Thyroid gland (tissue), 4 donors: ENCODE results near the gene MIB1. TPM values are rescaled to one million over a fixed set of nuclear protein-coding genes. Genes with fewer than 3 reads are reported as not detected.

Experiments
- DNase-seq, 2 donors: peaks; one replicate each; pipeline ENCODE4 v3.0.0-alpha.2; 2019
- H3K27ac ChIP-seq, 3 donors: fragments of 200-600 bp; sonication (generic); 1 replicate in 2 of 3; 2 replicates in 1 of 3; pipeline ENCODE4 v1.5.1; 2016 to 2019; ENCODE audit warnings: mild to moderate bottlenecking in 1 of 3, moderate library complexity in 1 of 3
- H3K27me3 ChIP-seq: fragments of 200-600 bp; sonication (generic); one replicate; pipeline ENCODE4 v1.5.1; 2019
- H3K36me3 ChIP-seq, 2 donors: fragments of 200-600 bp; sonication (generic); one replicate each; pipeline ENCODE4 v1.5.1; 2016 to 2019
- H3K4me1 ChIP-seq, 2 donors: fragments of 200-600 bp; sonication (generic); one replicate each; pipeline ENCODE4 v1.5.1; 2017 to 2019
- H3K4me3 ChIP-seq, 3 donors: fragments of 200-600 bp; sonication (generic); replicated peaks in 1 of 3; 1 replicate in 2 of 3; 2 replicates in 1 of 3; pipeline ENCODE4 v1.5.1; 2016; ENCODE audit warnings: mild to moderate bottlenecking in 1 of 3
- H3K9me3 ChIP-seq: fragments of 200-600 bp; sonication (generic); one replicate; pipeline ENCODE4 v1.5.1; 2017
- POLR2A ChIP-seq, 2 donors: fragments of 450-650 bp; IDR thresholded peaks; one replicate each; pipeline ENCODE4 v1.6.1; 2017; ENCODE audit warnings: antibody characterized with exemption in 2 of 2, mild to moderate bottlenecking in 2 of 2, moderate library complexity in 1 of 2
- WGBS, 2 donors: methylation state at CpG; one replicate each; pipeline ENCODE4 v1.1.5; 2017; 5-methylcytosine and 5-hydroxymethylcytosine counted together
- intact Hi-C: fragments of 100-400 bp; cut with DNase I; formaldehyde crosslinking; loops from one replicate; pipeline ENCODE4 v1.15.1; 2023
- total RNA-seq, 4 donors: library from RNA; depleted of rRNA; stranded (reverse); fragments of >200 nt; gene quantifications; one replicate each; pipeline ENCODE4 v1.2.3, GENCODE V29; 2016
- TF ChIP-seq, protein P1 (sequence below), 6 experiments: fragments of 200-600 bp in 3 of 6; fragments of 450-650 bp in 3 of 6; sonication (generic) in 3 of 6; IDR thresholded peaks; one replicate each; pipeline ENCODE4 v1.5.1; 2016 to 2019; ENCODE audit warnings: antibody characterized with exemption in 6 of 6, mild to moderate bottlenecking in 2 of 6, inconsistent platforms in 1 of 6, moderate library complexity in 1 of 6

MIB1 gene
- total RNA-seq, 4 donors from 2014 or later, result 35.8 to 55.6 (median 45.0) TPM

DNA sequence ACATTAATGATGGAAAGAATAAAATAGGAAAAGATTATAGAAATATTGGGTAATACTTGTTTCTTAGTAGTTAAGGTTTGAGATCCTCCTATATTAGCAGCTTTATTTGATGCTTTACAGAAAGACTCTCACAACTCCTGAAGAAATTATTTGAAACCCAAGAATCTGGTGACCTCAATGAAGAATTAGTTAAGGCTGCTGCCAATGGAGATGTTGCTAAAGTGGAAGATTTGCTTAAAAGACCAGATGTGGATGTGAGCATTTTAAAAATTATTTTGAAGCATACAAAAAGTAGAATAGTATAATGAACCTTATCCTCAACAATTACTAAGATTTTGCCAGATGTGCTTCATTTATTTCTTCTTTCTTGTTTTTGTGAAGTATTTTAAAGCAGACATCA lies 59.1 kb downstream of the MIB1 start:
- H3K4me3 ChIP-seq, result no peak overlapping the region
- no peak for DNase-seq
- TF ChIP-seq, protein P1, sequence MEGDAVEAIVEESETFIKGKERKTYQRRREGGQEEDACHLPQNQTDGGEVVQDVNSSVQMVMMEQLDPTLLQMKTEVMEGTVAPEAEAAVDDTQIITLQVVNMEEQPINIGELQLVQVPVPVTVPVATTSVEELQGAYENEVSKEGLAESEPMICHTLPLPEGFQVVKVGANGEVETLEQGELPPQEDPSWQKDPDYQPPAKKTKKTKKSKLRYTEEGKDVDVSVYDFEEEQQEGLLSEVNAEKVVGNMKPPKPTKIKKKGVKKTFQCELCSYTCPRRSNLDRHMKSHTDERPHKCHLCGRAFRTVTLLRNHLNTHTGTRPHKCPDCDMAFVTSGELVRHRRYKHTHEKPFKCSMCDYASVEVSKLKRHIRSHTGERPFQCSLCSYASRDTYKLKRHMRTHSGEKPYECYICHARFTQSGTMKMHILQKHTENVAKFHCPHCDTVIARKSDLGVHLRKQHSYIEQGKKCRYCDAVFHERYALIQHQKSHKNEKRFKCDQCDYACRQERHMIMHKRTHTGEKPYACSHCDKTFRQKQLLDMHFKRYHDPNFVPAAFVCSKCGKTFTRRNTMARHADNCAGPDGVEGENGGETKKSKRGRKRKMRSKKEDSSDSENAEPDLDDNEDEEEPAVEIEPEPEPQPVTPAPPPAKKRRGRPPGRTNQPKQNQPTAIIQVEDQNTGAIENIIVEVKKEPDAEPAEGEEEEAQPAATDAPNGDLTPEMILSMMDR (IDR thresholded peaks at IDR 0.05), result no peak
- TF ChIP-seq POLR2A (IDR thresholded peaks at IDR 0.05), result no peak
- no peak overlapping the region for H3K27ac ChIP-seq
- H3K36me3 ChIP-seq, result no peaks in the 10 kb centered on the region
- no peaks in the 10 kb centered on the region for H3K9me3 ChIP-seq
- intact Hi-C loops, result no loop called here
- peaks cover 0 to 3% of the 10 kb centered on the region in 2 donors for H3K4me1 ChIP-seq
- no peaks in the 10 kb centered on the region for H3K27me3 ChIP-seq

DNA sequence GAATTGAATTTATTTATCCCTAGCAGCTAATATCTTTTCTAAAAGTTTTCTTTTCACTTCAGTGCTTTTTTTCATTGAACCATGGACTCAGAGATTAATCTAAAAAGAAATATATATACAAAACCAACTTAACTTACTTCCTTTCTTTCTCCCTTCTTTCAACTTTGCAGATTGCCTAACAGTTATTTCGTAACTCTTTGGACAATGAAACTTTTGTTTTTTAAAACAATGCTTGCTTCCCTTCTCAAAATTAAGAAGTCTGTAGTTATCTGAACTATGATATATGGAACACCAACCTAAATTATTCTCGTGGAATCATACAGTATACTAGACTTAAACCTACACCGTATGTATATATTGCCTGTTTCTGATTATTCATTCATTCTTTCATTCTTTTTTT lies 62.9 kb downstream of the MIB1 start:
- Histone ChIP-seq H3K9me3 (no peaks in the 10 kb centered on the region), H3K4me3 (no peak overlapping the region), H3K27me3 (no peaks in the 10 kb centered on the region), H3K27ac (no peak overlapping the region), H3K4me1 (peaks cover 0 to 3% of the 10 kb centered on the region in 2 donors), H3K36me3 (no peaks in the 10 kb centered on the region)
- no peak for TF ChIP-seq POLR2A (IDR thresholded peaks at IDR 0.05)
- TF ChIP-seq, protein P1 (IDR thresholded peaks at IDR 0.05), result no peak
- DNase-seq, result no peak
- WGBS, 2 donors, result 91 to 94% methylated on average over 3 of the region's 3 CpGs
- intact Hi-C loops, result no loop called here

DNA sequence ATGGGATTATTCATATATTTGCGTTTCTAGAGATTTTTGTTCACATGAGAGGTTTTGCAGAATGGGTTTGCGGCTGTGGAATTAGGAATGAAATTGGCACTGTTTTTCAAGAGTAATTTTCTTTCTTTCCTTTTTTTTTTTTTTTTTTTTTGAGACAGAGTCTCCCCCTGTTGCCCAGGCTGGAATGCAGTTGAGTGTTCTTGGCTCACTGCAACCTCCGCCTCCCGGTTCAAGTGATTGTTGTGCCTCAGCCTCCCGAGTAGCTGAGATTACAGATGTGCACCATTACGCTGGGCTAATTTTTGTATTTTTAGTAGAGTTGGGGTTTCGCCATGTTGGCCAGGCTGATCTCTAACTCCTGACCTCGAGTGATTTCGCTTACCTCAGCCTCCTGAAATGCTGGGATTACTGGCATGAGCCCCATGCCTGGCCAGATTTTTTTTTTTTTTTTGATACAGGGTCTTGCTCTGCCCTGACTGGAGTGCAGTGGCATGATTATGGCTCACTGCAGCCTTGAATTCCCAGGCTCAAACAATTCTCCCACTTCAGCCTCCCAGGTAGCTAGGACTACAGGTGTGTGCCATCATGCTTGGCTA lies 65.3 kb downstream of the MIB1 start:
- no peaks in the 10 kb centered on the region for H3K36me3 ChIP-seq
- no peaks in the 10 kb centered on the region for H3K4me1 ChIP-seq
- H3K4me3 ChIP-seq, result no peak overlapping the region
- H3K9me3 ChIP-seq, result no peaks in the 10 kb centered on the region
- DNase-seq, result peak; percentile 27 to 54
- H3K27me3 ChIP-seq, result no peaks in the 10 kb centered on the region
- intact Hi-C loops, result no loop called here
- no peak overlapping the region for H3K27ac ChIP-seq
- TF ChIP-seq, protein P1 (IDR thresholded peaks at IDR 0.05), result no peak
- TF ChIP-seq POLR2A (IDR thresholded peaks at IDR 0.05), result no peak
- 55 to 72% methylated on average over 9 of the region's 9 CpGs for WGBS, 2 donors

DNA sequence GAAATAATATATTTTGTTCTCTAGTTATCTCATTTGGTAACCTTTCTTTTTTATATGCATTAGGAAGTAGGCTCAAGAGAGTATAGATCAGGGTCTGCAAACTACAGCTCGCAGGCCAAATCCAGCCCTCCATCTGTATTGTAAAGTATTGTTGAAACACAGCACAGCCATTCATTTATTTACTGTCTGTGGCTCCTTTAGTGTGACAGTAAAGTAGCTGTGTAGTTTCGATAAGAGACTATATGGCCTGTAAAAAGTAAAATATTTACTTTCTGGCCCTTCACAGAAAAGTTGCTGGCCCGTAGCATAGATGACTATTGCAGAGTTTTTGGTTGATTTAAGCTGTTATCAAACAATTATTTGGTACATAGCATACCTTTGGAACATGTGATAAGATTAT lies 67.6 kb downstream of the MIB1 start:
- H3K36me3 ChIP-seq, result no peaks in the 10 kb centered on the region
- WGBS, 2 donors, result 95 to 97% methylated on average over 3 of the region's 3 CpGs

DNA sequence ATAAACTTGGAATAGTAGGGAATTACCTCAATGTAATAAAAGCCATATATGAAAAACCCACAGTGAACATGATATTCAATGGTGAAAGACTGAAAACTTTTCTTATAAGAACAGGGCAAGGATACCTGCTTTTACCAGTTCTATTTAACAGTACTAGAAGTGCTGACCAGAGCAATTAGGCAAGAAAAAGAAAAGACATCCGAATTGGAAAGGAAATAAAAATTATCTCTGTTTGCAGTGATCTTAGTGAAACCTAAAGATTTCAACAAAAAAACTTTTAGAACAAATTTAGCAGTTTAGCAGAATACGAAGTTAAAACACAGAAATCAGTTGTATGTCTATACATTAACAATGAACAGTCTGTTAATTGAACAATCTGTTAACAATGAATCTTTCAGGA lies 69.1 kb downstream of the MIB1 start:
- H3K4me1 ChIP-seq, result no peaks in the 10 kb centered on the region
- intact Hi-C loops, result no loop called here
- no peaks in the 10 kb centered on the region for H3K36me3 ChIP-seq
- TF ChIP-seq, protein P1 (IDR thresholded peaks at IDR 0.05), result no peak
- TF ChIP-seq POLR2A (IDR thresholded peaks at IDR 0.05), result no peak
- no peak overlapping the region for H3K27ac ChIP-seq
- no peak for DNase-seq
- H3K9me3 ChIP-seq, result no peaks in the 10 kb centered on the region
- 94 to 98% methylated on average over 2 of the region's 2 CpGs for WGBS, 2 donors
- H3K4me3 ChIP-seq, result no peak overlapping the region
- H3K27me3 ChIP-seq, result no peaks in the 10 kb centered on the region

More for the DNA sequence above, 67.6 kb downstream of the MIB1 start:
- no peak overlapping the region for H3K4me3 ChIP-seq
- intact Hi-C loops, result no loop called here
- H3K9me3 ChIP-seq, result no peaks in the 10 kb centered on the region
- TF ChIP-seq, protein P1 (IDR thresholded peaks at IDR 0.05), result no peak
- no peaks in the 10 kb centered on the region for H3K27me3 ChIP-seq
- no peak overlapping the region for H3K27ac ChIP-seq
- no peaks in the 10 kb centered on the region for H3K4me1 ChIP-seq
- DNase-seq, result no peak
